ENCODE results near the gene NAA38. TPM values are rescaled to one million over a fixed set of nuclear protein-coding genes. Genes with fewer than 3 reads are reported as not detected.

NAA38 gene
- total and polyA plus RNA-seq, 8 donors, result 20.1 to 87.2 (median 28.0) TPM

- no peaks in the 10 kb centered on the region for H3K36me3 ChIP-seq
- peak within 1 kb of the TSS in 3 of 4 donors; percentile 24 to 84 (median 84) for H3K4me3 ChIP-seq
- H3K27me3 ChIP-seq, result no peaks in the 10 kb centered on the region
- DNase-seq, result peak in 4 of 6 donors; percentile 43 to 51 (median 48)
- WGBS, 2 donors, result 21 to 23% methylated on average over 18 of the region's 18 CpGs
- no peak for TF ChIP-seq CTCF (IDR thresholded peaks at IDR 0.05)
- peak; percentile 16 to 39 (median 30) for ATAC-seq
- intact Hi-C loops (cut with DNase I), result no loop called here
- no peaks in the 10 kb centered on the region for H3K9me3 ChIP-seq
- FAIRE-seq, result no peak
- peaks cover 24 to 29% (median 25%) of the 10 kb centered on the region in 3 donors for H3K4me1 ChIP-seq
- peak within 1 kb of the TSS; percentile 80 to 97 (median 88) for H3K27ac ChIP-seq
Observed at GRCh38 chr17:7888184-7888920, 31.0 kb upstream of the NAA38 start, which contains the start of gene CHD3. CHD3 (plus strand) TSS chr17:7888789; CDS start chr17:7889001, 212 bp downstream.

DNA sequence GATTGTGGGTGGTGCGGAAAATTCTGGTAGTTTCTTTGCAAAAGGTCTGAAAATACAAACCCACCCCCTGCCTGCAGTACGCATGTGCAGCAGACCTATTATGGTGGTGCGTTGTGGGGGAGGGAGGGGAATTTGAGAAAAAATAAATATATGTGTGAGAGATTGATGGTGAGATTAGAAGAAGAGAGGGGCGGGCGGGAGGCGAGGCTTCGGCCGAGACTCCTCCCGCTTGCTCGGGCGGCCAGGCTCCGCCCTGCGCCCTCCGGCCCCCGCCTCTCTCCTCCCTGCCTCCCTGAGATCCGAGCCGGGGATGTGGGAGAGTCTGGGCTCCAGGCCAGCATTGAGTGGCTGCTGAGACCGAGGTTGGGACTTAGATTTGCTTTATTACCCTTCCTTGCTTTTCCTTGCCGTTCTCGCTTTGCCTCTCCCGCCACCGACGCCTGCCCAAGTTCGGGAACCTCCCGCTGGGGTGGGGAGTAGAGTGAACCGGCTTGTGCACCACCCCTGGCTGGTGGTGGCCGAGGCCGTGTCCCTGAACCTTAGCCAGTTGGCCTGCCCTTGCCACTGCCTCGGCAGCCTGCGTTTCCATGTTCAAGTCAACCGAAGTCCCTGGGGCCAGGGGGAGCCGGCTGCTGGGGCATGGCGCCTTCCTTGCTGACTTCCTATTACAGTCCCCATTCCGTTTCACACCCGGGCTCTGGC lies 30.3 kb upstream of the NAA38 start:
- 0% methylated on average over 33 to 35 of the region's 35 CpGs for WGBS, 2 donors
- peak; percentile 78 to 88 (median 82) for ATAC-seq

DNA sequence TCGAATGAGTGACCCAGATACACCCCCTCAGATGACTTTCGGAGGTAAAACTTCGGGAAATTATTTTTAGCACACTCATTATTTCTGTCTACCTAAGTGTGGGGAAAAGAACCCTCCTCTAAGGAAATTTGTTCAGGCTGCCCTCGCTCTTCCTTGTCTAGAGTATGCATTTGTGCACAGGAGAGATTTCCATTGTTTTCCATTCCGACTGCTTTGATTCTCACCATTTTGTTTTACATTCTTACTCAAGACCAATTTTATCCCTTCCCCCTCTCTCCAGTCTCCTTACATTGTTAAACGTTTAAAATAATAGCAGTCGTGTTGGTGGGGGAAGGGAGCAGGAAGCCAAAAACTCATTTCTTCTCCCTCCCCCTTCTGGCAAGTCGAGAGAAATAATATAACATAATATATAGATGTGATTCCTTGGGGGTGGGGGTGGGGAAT lies 29.7 kb upstream of the NAA38 start:
- H3K4me3 ChIP-seq, result peak overlapping the region in 2 of 4 donors; percentile 84

More for the DNA sequence above, 30.3 kb upstream of the NAA38 start:
- H3K4me1 ChIP-seq, result peaks cover 25 to 29% (median 26%) of the 10 kb centered on the region in 3 donors
- peak overlapping the region in 3 of 4 donors; percentile 24 to 84 (median 84) for H3K4me3 ChIP-seq
- intact Hi-C loops (cut with DNase I), result no loop called here
- TF ChIP-seq CTCF (IDR thresholded peaks at IDR 0.05), result no peak
- no peaks in the 10 kb centered on the region for H3K9me3 ChIP-seq
- peak overlapping the region; percentile 80 to 97 (median 88) for H3K27ac ChIP-seq
- H3K27me3 ChIP-seq, result no peaks in the 10 kb centered on the region
- peak; percentile 90 to 96 (median 91) for DNase-seq
- no peaks in the 10 kb centered on the region for H3K36me3 ChIP-seq
- peak; percentile 86 for FAIRE-seq

More for the DNA sequence above, 29.7 kb upstream of the NAA38 start:
- no peaks in the 10 kb centered on the region for H3K9me3 ChIP-seq
- H3K36me3 ChIP-seq, result no peaks in the 10 kb centered on the region
- H3K27ac ChIP-seq, result peak overlapping the region; percentile 80 to 97 (median 88)
- FAIRE-seq (no peak), DNase-seq (no peak), ATAC-seq (no peak)
- intact Hi-C loops (cut with DNase I), result no loop called here
- peaks cover 25 to 29% (median 26%) of the 10 kb centered on the region in 3 donors for H3K4me1 ChIP-seq
- H3K27me3 ChIP-seq, result no peaks in the 10 kb centered on the region
- WGBS, 2 donors, result 1 to 4% methylated on average over 8 of the region's 8 CpGs
- no peak for TF ChIP-seq CTCF (IDR thresholded peaks at IDR 0.05)

All from pancreas (tissue), 10 donors.